ENCODE measurements around the gene RIOK3. TPM values are rescaled to one million over a fixed set of nuclear protein-coding genes. Genes with fewer than 3 reads are reported as not detected.

The RIOK3 gene
- total RNA-seq, 1 experiment from 2014 or later: 42.5 TPM

DNA sequence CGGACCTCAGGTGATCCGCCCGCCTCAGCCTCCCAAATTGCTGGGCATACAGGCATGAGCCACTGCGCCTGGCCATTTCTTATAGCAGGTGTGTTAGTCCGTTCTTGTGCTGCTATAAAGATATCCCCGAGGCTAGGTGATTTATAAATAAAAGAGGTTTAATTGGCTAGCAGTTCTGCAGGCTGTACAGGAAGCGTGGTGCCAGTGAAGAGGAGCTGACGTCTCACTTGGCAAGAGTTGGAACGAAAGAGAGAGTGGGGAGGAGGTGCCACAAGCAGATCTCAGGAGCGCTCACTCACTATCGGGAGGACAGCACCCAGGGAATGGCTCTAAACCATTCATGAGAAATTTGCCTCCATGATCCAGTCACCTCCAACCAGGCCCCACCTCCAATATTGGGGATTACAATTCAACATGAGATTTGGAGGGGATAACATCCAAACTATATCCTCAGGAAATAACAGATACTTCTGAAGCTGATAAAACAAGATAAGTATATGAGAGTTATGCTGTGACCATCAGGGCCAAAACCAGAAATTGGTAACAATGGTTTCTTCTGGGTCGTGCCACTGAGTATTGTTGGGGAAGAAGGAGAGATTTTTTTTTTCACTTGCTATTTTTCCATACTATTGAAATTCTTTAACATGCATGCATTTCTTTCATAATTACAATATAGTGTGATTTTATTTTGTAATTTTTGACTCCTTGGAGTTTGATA is 42.8 kb downstream of the RIOK3 start (continued):
- TF ChIP-seq, protein P1, sequence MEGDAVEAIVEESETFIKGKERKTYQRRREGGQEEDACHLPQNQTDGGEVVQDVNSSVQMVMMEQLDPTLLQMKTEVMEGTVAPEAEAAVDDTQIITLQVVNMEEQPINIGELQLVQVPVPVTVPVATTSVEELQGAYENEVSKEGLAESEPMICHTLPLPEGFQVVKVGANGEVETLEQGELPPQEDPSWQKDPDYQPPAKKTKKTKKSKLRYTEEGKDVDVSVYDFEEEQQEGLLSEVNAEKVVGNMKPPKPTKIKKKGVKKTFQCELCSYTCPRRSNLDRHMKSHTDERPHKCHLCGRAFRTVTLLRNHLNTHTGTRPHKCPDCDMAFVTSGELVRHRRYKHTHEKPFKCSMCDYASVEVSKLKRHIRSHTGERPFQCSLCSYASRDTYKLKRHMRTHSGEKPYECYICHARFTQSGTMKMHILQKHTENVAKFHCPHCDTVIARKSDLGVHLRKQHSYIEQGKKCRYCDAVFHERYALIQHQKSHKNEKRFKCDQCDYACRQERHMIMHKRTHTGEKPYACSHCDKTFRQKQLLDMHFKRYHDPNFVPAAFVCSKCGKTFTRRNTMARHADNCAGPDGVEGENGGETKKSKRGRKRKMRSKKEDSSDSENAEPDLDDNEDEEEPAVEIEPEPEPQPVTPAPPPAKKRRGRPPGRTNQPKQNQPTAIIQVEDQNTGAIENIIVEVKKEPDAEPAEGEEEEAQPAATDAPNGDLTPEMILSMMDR (IDR thresholded peaks at IDR 0.05 in 2 of 3, conservative IDR thresholded peaks at IDR 0.05 in 1 of 3; ENCODE audit: borderline replicate concordance in 1 of 3, insufficient read depth in 1 of 3, low read depth in 2 of 3, low read length in 2 of 3): no peak
- TF ChIP-seq CEBPB (IDR thresholded peaks at IDR 0.05; ENCODE audit: low read depth) (no peak), SRF (IDR thresholded peaks at IDR 0.05; ENCODE audit: low read depth) (no peak), JUND (IDR thresholded peaks at IDR 0.05) (no peak), CBX3 (IDR thresholded peaks at IDR 0.05; ENCODE audit: low read depth) (no peak), EGR1 (IDR thresholded peaks at IDR 0.05; ENCODE audit: low read depth) (no peak), POLR2A (IDR thresholded peaks at IDR 0.05; ENCODE audit: borderline replicate concordance, extremely low read depth, insufficient read depth, insufficient read length) (no peak)
- TF ChIP-seq, protein P2, sequence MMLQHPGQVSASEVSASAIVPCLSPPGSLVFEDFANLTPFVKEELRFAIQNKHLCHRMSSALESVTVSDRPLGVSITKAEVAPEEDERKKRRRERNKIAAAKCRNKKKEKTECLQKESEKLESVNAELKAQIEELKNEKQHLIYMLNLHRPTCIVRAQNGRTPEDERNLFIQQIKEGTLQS (IDR thresholded peaks at IDR 0.05): no peak
- TF ChIP-seq, protein P3, sequence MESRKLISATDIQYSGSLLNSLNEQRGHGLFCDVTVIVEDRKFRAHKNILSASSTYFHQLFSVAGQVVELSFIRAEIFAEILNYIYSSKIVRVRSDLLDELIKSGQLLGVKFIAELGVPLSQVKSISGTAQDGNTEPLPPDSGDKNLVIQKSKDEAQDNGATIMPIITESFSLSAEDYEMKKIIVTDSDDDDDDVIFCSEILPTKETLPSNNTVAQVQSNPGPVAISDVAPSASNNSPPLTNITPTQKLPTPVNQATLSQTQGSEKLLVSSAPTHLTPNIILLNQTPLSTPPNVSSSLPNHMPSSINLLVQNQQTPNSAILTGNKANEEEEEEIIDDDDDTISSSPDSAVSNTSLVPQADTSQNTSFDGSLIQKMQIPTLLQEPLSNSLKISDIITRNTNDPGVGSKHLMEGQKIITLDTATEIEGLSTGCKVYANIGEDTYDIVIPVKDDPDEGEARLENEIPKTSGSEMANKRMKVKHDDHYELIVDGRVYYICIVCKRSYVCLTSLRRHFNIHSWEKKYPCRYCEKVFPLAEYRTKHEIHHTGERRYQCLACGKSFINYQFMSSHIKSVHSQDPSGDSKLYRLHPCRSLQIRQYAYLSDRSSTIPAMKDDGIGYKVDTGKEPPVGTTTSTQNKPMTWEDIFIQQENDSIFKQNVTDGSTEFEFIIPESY (IDR thresholded peaks at IDR 0.05; ENCODE audit: extremely low read depth, insufficient replicate concordance, low read length): no peak

DNA sequence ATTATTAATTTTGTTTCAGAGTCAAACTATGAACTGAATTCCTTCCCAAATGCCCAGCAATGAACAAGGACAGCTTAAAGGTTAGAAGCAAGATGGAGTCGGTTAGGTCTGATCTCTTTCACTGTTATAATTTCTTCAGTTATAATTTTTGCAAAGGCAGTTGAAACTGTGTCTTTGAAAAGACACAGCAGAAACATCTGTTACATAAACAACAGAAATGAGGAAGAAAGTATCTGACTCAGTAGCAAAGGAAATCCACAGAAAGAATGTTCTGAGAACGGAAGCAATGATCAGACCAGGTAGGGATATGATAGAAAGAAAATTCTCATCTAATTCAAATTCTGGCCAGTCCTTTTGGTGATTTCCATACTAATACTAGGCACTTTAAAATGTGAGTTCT is 45.0 kb downstream of the RIOK3 start:
- Histone ChIP-seq H3K4me3 (replicated peaks in 1 of 2; ENCODE audit: low read depth in 1 of 2, low read length in 2 of 2) (no peak overlapping the region), H3K4me1 (ENCODE audit: control insufficient read depth in 1 of 2, insufficient read depth in 2 of 2, low read length in 2 of 2) (peaks cover 9 to 27% of the 10 kb centered on the region in 2 experiments), H3K36me3 (ENCODE audit: control insufficient read depth in 1 of 2, insufficient read depth in 2 of 2, low read length in 2 of 2) (no peaks in the 10 kb centered on the region), H3K27ac (ENCODE audit: low read depth, low read length) (no peak overlapping the region), H4K20me1 (ENCODE audit: insufficient read depth) (no peaks in the 10 kb centered on the region), H3K27me3 (ENCODE audit: insufficient read depth, low read length) (no peaks in the 10 kb centered on the region), H3K9me3 (ENCODE audit: control insufficient read depth in 1 of 2, insufficient read depth in 1 of 2, low read depth in 1 of 2, low read length in 2 of 2) (peaks cover 0 to 1% of the 10 kb centered on the region in 2 experiments; a peak in 1 of 4 replicates), H3K9ac (ENCODE audit: low read length) (no peak overlapping the region), H3K9me2 (ENCODE audit: insufficient read depth) (no peaks in the 10 kb centered on the region), H2AFZ (ENCODE audit: low read depth, low read length, poor library complexity, severe bottlenecking) (peak overlapping the region; percentile 22), H3K4me2 (ENCODE audit: low read length) (no peak overlapping the region), H3K79me2 (ENCODE audit: insufficient read depth, low read length) (no peaks in the 10 kb centered on the region)
- RAD21 ChIA-PET (ENCODE audit: low non-redundant PET in 1 of 2, low total read pairs in 2 of 2, uncharacterized antibody in 2 of 2, unreplicated experiment in 2 of 2): interaction anchor here (1.2 to 1.3 kb wide), 2 partner anchors 205 kb away, joined by 6 to 7 read pairs; no protein-coding TSS in a partner anchor
- ATAC-seq: no peak
- BruUV-seq (replicated peaks): no TSS peak
- CTCF ChIA-PET: interaction anchor here (0.6 to 1.6 kb wide), 18 partner anchors 10 to 700 kb away, joined by 3 to 19 read pairs (median 4); no protein-coding TSS in a partner anchor
- DNase-seq (ENCODE audit: low read depth, low spot score): no peak
- intact Hi-C loops (cut with micrococcal nuclease): loop anchor here (2.0 to 10.0 kb wide), 3 partner anchors 89 to 617 kb away; partner anchors contain the start of gene NPC1
- POLR2A ChIA-PET: interaction anchor here (1.3 kb wide), 1 partner anchor 212 kb away, joined by 3 read pairs; no protein-coding TSS in a partner anchor
- TF ChIP-seq EZH2phosphoT487 (IDR thresholded peaks at IDR 0.05; ENCODE audit: borderline replicate concordance): no peak
- TF ChIP-seq, protein P2 (IDR thresholded peaks at IDR 0.05): no peak
- no peak for TF ChIP-seq EZH2 (IDR thresholded peaks at IDR 0.05)
- no peak for TF ChIP-seq ZFX (IDR thresholded peaks at IDR 0.05)
- no peak for TF ChIP-seq YY1 (IDR thresholded peaks at IDR 0.05; ENCODE audit: extremely low read depth, insufficient replicate concordance, low read depth, low read length)
- TF ChIP-seq POLR2A (IDR thresholded peaks at IDR 0.05; ENCODE audit: borderline replicate concordance, extremely low read depth, insufficient read depth, insufficient read length): no peak
- TF ChIP-seq CEBPB (IDR thresholded peaks at IDR 0.05; ENCODE audit: low read depth): no peak
- TF ChIP-seq, protein P3 (IDR thresholded peaks at IDR 0.05; ENCODE audit: extremely low read depth, insufficient replicate concordance, low read length): no peak

Data from HCT116 (cell line).